ENCODE measurements around the gene PNRC2. TPM values are rescaled to one million over a fixed set of nuclear protein-coding genes. Genes with fewer than 3 reads are reported as not detected.
A peak's percentile ranks its signal among the peaks of the same experiment; 100 is the strongest.

Gene PNRC2
- total and polyA plus RNA-seq, 2 donors (not counting 1 experiment from before 2014, with no cell fraction given): 84.4 to 96.6 TPM

DNA sequence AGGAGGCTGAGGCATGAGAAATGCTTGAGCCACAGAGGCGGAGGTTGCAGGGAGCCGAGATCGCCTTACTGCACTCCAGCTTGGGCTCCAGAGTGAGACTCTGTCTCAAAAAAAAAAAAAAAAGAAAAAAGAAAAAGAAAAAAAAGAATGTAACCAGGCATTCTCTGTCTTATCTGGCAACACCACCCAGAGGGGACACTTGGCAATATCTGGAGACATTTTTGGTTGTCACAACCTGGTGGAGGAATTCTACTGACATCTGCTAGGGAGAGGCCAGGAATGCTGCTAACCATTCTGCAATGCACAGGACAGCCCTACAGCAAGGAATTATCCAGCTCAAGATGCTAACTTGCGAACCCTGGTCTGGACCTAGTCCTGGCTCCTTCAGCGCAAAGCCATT, 44.2 kb upstream of the PNRC2 start:
- Histone ChIP-seq H3K36me3 (ENCODE audit: control insufficient read depth, insufficient read depth, low read length) (no peaks in the 10 kb centered on the region), H3K4me3 (replicated peaks in 1 of 4; ENCODE audit: control extremely low read depth in 1 of 4, insufficient read depth in 1 of 4, low read depth in 3 of 4, low read length in 4 of 4) (no peak overlapping the region), H3K4me2 (ENCODE audit: extremely low read depth, insufficient read depth, low read length) (no peak overlapping the region), H2AFZ (ENCODE audit: low read length) (no peak overlapping the region), H3K9me3 (ENCODE audit: control insufficient read depth, insufficient read depth, low read depth, low read length) (no peaks in the 10 kb centered on the region), H4K20me1 (ENCODE audit: control insufficient read depth, extremely low read depth, insufficient read depth, low read length) (no peaks in the 10 kb centered on the region), H3K27ac (ENCODE audit: insufficient read depth, low read length) (no peak overlapping the region), H3K4me1 (ENCODE audit: control insufficient read depth, extremely low read depth, insufficient read depth, low read length) (no peaks in the 10 kb centered on the region), H3K79me2 (ENCODE audit: control insufficient read depth, insufficient read depth, low read length) (no peaks in the 10 kb centered on the region), H3K27me3 (ENCODE audit: control insufficient read depth, insufficient read depth, low read length) (no peaks in the 10 kb centered on the region), H3K9ac (ENCODE audit: insufficient read depth, low read length) (no peak overlapping the region)
- TF ChIP-seq EZH2 (IDR thresholded peaks at IDR 0.05; ENCODE audit: low read length, missing control alignments): no peak
- TF ChIP-seq, protein P1, sequence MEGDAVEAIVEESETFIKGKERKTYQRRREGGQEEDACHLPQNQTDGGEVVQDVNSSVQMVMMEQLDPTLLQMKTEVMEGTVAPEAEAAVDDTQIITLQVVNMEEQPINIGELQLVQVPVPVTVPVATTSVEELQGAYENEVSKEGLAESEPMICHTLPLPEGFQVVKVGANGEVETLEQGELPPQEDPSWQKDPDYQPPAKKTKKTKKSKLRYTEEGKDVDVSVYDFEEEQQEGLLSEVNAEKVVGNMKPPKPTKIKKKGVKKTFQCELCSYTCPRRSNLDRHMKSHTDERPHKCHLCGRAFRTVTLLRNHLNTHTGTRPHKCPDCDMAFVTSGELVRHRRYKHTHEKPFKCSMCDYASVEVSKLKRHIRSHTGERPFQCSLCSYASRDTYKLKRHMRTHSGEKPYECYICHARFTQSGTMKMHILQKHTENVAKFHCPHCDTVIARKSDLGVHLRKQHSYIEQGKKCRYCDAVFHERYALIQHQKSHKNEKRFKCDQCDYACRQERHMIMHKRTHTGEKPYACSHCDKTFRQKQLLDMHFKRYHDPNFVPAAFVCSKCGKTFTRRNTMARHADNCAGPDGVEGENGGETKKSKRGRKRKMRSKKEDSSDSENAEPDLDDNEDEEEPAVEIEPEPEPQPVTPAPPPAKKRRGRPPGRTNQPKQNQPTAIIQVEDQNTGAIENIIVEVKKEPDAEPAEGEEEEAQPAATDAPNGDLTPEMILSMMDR (conservative IDR thresholded peaks at IDR 0.05 in 1 of 2, IDR thresholded peaks at IDR 0.05 in 1 of 2; ENCODE audit: low read depth in 1 of 2, low read length in 2 of 2): no peak
- DNase-seq (ENCODE audit: low read depth in 2 of 2): no peak

DNA sequence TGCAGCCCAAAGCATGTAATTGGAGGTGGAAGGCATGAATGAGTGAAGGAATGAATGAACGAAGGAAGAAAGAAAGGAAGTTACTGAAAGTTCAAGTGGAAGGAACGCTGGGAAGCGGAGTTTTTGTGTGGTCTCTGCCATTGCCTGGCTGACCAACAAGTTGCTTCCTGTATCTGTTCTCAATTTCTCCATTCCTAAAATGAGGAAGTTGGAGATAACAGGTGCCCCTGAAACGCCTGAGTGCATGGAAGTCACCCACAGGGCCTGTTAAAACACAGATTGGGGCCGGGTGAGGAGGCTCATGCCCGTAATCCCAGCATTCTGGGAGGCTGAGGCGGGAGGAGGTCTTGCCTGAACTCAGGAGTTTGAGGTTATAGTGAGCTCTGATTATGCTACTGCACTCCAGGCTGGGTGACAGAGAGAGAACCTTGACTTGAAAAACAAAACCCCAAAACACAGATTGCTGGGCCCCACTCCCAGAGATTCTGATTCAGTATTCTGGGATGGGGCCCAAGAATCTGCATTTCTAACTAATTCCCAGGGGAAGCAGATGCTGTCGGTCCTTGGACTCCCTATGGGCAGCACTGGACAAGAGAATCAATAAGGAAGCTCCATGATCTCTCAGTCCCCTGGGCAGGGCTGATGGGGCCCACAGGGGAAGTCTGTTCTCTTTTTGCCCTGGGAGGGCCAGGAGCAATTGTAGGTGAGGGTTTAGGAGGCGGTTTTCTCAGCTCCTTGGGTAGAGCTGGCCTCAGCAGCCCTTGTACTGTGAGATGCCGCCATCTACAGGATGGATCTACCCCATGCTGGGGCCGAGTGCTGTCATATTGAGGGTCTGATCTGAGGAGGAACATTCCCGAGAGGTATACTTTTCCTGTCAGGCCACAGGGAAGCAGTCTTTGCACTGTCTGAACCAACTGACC, 43.2 kb upstream of the PNRC2 start:
- Histone ChIP-seq H3K9ac (ENCODE audit: insufficient read depth, low read length) (no peak overlapping the region), H2AFZ (ENCODE audit: low read length) (no peak overlapping the region), H3K27ac (ENCODE audit: insufficient read depth, low read length) (no peak overlapping the region), H3K36me3 (ENCODE audit: control insufficient read depth, insufficient read depth, low read length) (no peaks in the 10 kb centered on the region), H3K9me3 (ENCODE audit: control insufficient read depth, insufficient read depth, low read depth, low read length) (no peaks in the 10 kb centered on the region), H3K27me3 (ENCODE audit: control insufficient read depth, insufficient read depth, low read length) (no peaks in the 10 kb centered on the region), H3K4me3 (replicated peaks in 1 of 4; ENCODE audit: control extremely low read depth in 1 of 4, insufficient read depth in 1 of 4, low read depth in 3 of 4, low read length in 4 of 4) (no peak overlapping the region), H3K79me2 (ENCODE audit: control insufficient read depth, insufficient read depth, low read length) (no peaks in the 10 kb centered on the region), H3K4me1 (ENCODE audit: control insufficient read depth, extremely low read depth, insufficient read depth, low read length) (no peaks in the 10 kb centered on the region), H4K20me1 (ENCODE audit: control insufficient read depth, extremely low read depth, insufficient read depth, low read length) (no peaks in the 10 kb centered on the region), H3K4me2 (ENCODE audit: extremely low read depth, insufficient read depth, low read length) (no peak overlapping the region)
- peak; percentile 60 to 68 for DNase-seq (ENCODE audit: low read depth in 2 of 2)
- TF ChIP-seq, protein P1 (conservative IDR thresholded peaks at IDR 0.05 in 1 of 2, IDR thresholded peaks at IDR 0.05 in 1 of 2; ENCODE audit: low read depth in 1 of 2, low read length in 2 of 2): peak; percentile 61 to 66
- TF ChIP-seq EZH2 (IDR thresholded peaks at IDR 0.05; ENCODE audit: low read length, missing control alignments): no peak

DNA sequence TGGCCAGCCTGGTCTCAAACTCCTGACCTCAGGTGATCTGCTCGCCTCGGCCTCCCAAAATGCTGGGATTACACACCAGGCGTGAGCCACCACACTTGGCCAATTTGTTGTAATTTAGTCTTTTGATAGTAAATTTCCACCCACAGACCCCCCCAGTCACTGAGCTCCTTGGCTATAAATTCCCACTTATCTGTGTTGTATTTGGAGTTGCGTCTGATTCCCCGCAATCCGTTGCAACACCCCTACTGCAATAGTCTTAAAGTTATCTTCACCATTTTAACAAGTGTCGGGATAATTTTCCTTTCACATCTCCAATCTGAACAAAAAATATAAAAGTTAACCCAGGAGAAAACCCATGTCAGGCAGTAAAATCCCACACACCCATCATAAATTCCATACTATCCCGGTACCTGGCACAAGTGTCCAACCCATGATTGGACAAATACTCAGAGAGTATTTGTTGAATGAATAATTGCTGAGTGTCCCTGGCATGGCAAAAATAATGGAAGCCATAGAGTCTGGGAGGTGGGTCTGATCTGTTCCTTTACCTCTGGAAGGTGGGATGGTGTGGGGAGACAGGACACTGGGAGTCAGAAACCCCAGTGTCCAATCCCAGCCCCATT, 37.2 kb upstream of the PNRC2 start:
- Histone ChIP-seq H3K27ac (ENCODE audit: insufficient read depth, low read length) (no peak overlapping the region), H4K20me1 (ENCODE audit: control insufficient read depth, extremely low read depth, insufficient read depth, low read length) (no peaks in the 10 kb centered on the region), H3K4me2 (ENCODE audit: extremely low read depth, insufficient read depth, low read length) (no peak overlapping the region), H3K4me1 (ENCODE audit: control insufficient read depth, extremely low read depth, insufficient read depth, low read length) (no peaks in the 10 kb centered on the region), H3K9ac (ENCODE audit: insufficient read depth, low read length) (no peak overlapping the region), H3K9me3 (ENCODE audit: control insufficient read depth, insufficient read depth, low read depth, low read length) (no peaks in the 10 kb centered on the region), H3K36me3 (ENCODE audit: control insufficient read depth, insufficient read depth, low read length) (no peaks in the 10 kb centered on the region), H3K4me3 (replicated peaks in 1 of 4; ENCODE audit: control extremely low read depth in 1 of 4, insufficient read depth in 1 of 4, low read depth in 3 of 4, low read length in 4 of 4) (no peak overlapping the region), H2AFZ (ENCODE audit: low read length) (no peak overlapping the region), H3K79me2 (ENCODE audit: control insufficient read depth, insufficient read depth, low read length) (no peaks in the 10 kb centered on the region), H3K27me3 (ENCODE audit: control insufficient read depth, insufficient read depth, low read length) (no peaks in the 10 kb centered on the region)
- TF ChIP-seq, protein P1 (conservative IDR thresholded peaks at IDR 0.05 in 1 of 2, IDR thresholded peaks at IDR 0.05 in 1 of 2; ENCODE audit: low read depth in 1 of 2, low read length in 2 of 2): no peak
- no peak for TF ChIP-seq EZH2 (IDR thresholded peaks at IDR 0.05; ENCODE audit: low read length, missing control alignments)
- no peak for DNase-seq (ENCODE audit: low read depth in 2 of 2)

All from fibroblast of lung (primary cell).